Right forelimb (tissue), 1 donor: Measurements from ENCODE around the gene SCYGR2.

ENCODE experiments used
- DNase-seq: peaks from one replicate; pipeline ENCODE4 v3.0.0-alpha.2; 2018

SCYGR2 gene

DNA sequence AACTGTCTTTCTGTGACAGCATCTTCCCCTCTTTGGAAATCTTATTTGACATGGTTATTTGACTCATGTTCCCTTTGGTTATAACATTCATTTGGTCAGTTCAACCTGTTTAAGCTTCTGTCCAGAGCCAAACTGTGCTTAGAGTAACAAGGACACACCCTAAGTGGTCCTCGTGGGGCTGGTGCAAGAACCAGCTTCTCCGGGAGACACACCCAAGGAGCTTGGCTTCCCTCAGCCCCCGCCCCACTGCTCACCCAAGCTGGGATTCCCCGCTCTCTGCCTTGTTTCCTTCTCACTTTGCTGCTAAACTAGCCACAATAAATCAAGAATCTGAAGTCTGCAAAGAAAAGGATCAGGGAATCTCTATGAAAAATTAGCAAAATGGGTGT, 14.6 kb downstream of the SCYGR2 start:
- DNase-seq = no peak

DNA sequence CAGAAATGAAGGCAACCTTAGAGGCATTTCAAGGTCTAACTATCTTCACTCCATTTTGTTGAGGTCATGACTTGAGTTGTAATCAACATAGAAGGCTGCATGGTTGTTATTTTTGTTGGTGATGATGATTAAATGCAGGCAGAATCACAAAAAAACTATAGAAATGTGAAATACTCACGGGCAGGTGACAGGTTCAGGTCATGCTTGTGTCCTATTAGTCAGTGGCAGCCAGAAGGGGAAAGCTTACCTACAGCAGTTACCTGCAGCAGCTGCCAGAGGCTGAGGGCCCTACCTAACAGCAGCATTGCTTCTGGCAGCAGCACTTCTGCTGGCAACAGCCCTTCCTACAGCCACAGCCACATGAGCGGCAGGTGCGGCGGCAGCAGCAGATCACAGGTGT, 15.6 kb downstream of the SCYGR2 start:
- no peak for DNase-seq

DNA sequence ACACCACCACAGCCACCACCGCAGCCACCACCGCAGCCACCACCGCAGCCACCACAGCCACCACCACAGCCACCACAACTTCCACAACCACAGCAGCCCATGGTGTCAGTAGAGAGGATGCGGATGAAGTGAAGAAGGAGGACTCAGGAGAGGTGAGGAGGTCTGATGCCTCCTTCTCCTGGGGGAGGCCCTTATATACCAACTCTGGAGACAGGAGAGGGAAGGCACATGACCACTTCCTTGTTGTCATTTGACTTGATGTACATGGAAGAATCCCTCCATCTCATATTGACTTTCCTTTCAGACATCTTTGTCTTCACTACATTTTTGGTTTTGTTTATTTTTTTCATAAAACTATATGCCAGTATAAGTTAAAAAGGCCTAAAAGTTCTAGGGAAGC, 16.0 kb downstream of the SCYGR2 start, which contains the start of gene SCYGR3:
Gene SCYGR3 (minus strand): TSS at position 101 of the 400 bp plus-strand sequence. CDS start 0 bp downstream, at position 101.
- no peak for DNase-seq

DNA sequence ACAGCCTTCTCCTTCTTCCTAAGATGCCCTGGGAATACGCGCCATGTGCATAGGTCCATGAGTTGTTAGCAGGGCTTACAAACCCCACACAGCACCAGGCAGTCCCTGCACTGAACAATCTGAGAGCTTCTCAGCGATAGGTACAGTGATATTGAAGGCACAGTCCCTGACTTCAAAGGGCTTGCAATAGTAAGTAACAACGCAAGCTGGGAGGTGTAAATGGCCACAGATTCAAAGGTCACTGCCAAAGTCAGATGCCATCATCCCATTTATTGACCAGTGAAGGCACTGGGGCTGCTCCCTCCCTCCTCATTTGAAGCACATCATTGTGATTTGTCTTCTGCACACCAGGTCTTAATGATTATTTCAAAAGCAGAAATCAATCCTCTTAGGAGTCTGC, 16.5 kb downstream of the SCYGR2 start:
- DNase-seq = no peak

- DNase-seq = no peak
Observed at GRCh38 chr2:227615906-227616305, 17.2 kb downstream of the SCYGR2 start.

DNA sequence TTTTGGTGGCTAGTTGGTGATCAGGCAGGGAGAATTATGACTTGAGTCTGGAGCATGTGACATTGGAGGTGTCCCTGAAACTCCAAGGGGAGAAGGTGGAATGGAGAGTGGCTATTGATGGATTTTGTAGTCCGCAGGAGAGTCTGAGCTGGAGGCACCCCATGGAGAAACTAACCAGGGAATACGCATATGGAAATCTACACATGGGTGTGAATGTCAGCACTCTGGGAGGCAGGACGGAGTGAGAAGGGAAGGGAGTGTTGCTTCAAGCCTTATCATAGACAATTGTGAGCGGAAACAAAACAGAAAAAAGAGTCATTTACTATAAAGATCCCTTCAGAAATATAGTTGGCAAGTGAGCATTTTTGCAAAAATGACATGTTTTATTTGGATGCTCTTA, 17.9 kb downstream of the SCYGR2 start:
- DNase-seq = no peak

DNA sequence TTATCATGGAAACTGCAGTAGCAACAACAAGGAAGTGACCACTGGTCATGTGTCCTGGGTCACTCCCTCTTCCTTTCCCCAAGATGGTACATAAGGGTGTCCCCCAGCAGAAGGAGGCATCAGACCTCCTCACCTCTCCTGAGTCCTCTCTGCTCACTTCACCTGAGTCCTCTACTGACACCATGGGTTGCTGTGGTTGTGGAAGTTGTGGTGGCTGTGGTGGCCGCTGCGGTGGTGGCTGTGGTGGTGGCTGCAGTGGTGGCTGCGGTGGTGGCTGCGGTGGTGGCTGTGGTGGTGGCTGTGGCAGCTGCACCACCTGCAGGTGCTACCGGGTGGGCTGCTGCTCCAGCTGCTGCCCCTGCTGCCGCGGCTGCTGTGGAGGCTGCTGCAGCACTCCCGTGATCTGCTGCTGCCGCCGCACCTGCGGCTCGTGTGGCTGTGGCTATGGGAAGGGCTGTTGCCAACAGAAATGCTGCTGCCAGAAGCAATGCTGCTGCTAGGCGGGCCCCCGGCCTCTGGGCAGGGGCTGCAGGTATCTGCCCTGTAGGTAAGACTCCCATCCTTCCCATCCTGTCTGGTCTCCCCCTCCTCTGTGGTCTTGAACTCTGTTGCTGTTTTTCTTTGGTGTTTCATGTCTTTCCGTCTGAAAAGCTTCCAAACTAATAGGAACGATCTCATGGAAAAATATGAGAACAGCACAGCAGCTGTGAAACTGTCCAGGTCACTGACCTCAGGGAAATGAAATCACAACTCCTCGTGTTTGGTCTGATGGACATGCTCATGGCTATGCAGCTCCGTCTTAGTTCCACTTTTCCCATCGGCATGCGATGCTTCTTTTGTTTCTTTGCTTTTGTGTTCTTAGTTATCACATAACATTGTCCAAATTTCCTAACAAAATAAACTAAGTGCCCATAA, 18.9 kb downstream of the SCYGR2 start, which contains the start of gene SCYGR4:
Gene SCYGR4 (plus strand): TSS at position 183 of the 915 bp plus-strand sequence. CDS start 0 bp downstream, at position 183.
- DNase-seq = no peak

DNA sequence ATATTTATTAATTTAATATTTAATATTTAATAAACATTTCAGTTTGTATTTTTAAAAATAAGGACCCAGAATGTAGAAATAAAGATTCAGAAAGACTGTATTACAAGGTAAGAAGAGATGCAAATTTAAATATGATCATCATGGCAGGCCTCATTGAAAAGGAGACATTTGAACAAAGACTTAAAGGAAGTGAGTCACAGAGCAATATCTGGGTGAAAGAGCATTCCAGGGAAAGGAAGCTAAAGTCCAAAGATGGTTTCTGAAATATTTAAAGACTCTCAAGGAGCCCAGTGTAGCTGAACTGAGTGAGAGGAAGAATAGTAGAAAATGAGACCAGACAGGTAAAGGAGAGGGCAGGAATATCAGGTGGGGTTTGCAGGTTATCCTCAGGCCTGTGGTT, 24.5 kb downstream of the SCYGR2 start:
- DNase-seq = no peak

DNA sequence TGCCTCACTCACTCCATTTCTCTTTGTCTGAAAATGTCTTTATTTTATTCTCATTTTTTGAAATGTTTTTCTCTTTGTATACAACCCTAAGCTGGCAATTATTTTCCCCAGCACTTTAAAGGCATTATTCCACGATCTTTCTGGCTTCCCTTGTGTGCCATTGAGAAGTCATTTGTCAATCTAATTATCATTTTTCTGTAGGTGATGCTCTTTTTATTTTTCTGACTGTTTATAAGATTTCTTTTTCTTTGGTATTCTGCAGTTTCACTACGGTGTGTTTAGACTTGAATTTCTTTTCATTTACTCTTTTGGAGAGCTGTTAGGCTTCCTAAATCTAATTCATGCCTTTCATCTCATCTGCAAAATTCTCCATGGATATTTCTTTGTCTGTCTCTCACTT, 26.7 kb downstream of the SCYGR2 start:
- DNase-seq = no peak

DNA sequence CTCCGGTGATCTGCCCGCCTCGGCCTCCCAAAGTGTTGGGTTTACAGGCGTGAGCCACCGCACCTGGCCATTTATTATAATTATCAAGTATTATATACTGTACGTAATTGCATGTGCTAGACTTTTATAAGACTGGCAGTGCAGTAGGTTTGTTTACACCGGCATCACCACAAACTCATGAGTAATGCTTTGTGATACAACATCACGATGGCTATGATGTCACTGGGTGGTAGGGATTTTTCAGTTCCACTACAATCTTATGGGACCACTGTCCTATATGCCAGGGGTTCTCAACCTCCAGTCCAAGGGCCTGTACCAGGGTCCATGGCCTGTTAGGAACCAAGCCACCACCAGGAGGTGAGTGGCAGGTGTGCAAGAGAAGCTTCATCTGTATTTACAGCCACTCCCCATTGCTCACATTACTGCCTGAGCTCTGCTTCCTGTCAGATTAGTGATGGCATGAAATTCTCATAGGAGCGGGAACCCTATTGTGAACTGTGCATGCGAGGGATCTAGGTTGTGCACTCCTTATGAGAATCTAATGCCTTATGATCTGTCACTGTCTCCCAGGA, 28.0 kb downstream of the SCYGR2 start:
- DNase-seq = no peak

DNA sequence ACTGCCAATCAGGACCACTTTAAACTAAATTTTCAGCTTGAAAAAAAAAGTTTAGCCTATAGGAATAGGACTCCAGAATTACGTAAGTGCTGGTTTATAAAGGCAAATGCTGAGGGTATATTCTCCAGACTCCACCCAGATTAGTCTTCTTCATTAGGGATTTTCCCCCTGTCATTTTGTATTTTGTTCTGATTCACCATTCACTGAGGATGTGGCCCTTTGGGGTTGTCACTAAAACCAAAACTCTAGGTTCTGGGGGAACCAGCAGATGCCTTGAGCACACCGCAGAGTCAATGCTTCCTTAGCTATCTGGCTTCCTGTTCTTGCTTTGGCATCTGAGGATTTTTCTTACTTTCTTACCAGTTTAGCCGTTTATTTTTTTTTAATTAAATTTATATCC, 29.1 kb downstream of the SCYGR2 start:
- DNase-seq = no peak

- DNase-seq = no peak
Observed at GRCh38 chr2:227629435-227629834, 30.7 kb downstream of the SCYGR2 start.

DNA sequence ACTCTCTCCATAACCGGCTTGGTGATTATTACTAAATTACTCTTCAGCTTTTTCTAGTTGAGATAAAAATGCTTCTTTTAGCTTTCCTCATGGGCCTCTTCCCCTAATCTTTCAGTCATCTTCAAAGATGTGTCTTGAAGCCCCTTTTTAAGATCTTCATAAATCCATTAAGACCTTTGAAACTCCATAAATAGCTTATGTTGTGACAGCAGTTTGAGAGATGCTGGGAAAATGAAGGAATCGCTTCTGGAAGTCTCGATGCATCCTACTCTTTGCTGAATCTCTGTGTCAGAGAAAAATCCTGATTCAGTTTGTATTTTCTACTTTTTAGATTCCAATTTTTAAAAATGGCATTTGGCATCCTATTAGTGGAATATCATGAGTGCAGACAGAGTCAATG, 31.6 kb downstream of the SCYGR2 start:
- no peak for DNase-seq

GRCh38 chr2:227632827-227633226, 34.1 kb downstream of the SCYGR2 start:
- no peak for DNase-seq

DNA sequence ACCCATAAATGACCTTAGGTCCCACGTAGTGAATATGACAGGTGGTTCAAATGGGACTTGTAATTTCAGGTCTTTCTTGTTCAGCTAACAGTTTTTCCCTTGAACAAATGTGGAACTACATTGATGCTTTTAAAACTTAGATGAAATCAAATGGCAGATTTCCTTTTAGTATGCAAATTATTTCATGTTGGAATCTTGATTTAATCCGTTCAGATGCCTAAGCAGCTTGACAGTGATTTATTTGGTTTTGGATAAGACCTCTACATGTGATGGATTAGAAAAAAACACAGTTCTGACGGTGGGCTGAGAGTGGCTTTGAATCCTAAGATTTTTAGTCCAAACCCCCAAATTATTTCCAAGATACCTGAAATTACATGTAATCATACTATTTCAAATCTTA, 35.5 kb downstream of the SCYGR2 start:
- DNase-seq = no peak

DNA sequence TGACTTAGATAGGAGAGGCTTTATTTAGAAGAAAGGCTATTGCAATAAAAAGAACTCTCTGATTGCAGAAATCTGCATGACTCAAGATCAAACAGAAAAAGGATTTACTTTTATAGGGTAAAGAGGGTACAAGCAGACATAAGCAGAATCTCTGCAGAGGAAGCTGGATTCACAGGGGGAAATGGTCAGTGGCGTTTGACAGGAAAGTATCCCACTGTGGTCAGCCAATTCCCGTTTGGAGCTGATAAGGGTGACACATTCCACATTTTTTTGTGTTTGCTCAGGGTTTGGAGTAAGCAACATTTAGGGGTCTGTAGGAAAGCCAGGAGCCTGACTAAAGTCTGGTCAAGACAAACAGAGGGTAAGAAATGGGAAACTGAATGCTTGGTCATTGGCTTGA, 44.0 kb downstream of the SCYGR2 start:
- DNase-seq = no peak

DNA sequence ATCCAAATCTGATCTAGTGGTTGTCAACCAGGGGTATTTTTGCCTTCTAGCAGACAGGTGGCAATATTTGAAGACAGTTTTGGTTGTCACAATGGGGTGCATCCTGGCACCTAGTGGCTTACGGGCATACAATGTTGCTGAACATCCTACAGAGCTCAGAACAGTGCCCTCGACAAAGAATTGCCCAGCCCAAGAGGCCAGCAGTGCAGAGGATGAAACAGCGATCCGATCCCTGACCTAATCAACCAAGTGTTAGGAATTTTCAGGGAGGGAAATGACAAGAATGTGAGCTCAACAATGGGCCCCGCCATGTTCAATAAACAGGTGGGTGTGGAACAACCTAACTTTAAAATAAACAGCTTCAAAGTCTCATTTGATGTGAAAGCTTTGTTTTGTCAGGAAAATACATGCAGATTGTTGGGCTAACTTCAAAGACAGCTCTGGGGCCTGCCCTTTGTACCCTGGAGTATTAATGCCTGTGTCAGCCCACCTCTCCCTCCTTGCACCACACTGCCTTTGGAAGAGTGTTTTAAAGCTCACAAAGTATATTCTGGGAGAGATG, 45.4 kb downstream of the SCYGR2 start:
- DNase-seq = no peak
